GM21825 (cell line): ENCODE data around the gene RTL10.

Source experiments
- ATAC-seq: cut with Tn5 transposase; IDR thresholded peaks from one replicate; pipeline ENCODE4 v1.9.1; 2021; ENCODE audit warnings: mild to moderate bottlenecking, moderate library complexity; ENCODE audit not compliant: unreplicated experiment

The RTL10 gene

DNA sequence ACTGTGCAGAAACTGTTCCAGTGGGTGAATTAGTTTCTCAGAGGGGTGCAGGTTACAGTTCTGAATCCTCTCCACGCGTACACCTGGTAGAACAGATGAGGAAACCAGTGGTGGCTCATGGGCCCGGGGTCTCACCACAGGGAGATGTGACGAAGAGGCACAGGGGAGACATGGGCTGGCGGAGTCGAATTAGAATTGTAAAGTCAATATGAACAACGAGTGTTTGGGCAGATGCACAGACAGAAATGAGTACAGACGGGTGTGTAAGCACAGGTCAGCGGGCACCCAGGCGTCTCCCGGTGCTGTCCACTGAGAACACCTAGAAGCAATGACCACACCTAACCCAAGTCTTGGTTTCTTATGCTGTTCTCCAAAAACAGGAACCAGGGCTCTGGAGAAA is 41.8 kb downstream of the RTL10 start:
- ATAC-seq, result no peak

- no peak for ATAC-seq
These were observed 42.6 kb downstream of the RTL10 start for GRCh38 chr22:19811811-19812771.

- ATAC-seq, result no peak
These were observed 43.5 kb downstream of the RTL10 start for GRCh38 chr22:19811211-19811621.

DNA sequence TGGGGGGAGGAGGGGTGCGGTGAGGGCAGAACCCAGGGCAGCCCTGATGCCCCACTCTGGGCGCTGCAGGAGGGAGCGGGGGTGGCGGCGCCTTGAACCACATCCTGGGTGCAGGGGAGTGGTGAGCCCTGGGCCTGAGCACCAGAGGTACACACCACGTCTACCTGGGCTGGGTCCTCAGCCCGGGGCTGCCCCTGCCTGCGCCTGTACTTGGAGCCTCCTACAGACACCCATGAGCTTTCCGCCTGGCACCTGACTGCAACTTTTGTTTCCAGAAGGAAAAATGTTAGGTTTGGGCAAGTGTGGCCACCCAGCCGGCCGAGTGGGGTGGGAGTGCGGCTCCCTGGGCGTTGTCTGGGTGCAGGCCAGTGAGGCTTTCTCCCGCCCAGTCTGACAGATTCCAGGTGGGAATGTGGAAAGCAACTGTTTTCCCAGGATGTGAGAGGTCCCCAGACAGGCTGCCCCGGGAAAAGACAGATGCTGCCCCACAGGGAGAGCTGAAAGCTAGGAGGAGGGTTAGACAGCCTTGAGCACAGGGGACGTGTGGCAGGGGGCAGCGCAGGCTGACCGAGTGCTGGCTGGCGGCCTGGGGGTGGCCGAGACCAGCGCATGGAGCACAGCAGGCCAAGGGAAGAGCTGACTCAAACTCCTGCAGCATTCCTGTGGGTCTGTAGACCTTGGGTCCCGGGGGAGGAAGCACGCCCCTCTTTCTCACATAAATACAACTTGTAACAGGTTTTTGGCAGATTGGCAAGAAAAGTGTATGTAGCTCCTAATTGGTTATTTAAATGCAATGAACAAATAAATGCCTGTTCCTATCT is 44.1 kb downstream of the RTL10 start:
- no peak for ATAC-seq

GRCh38 chr22:19809741-19810140 is 44.9 kb downstream of the RTL10 start:
- ATAC-seq, result no peak

GRCh38 chr22:19808873-19809478 is 45.7 kb downstream of the RTL10 start:
- no peak for ATAC-seq

DNA sequence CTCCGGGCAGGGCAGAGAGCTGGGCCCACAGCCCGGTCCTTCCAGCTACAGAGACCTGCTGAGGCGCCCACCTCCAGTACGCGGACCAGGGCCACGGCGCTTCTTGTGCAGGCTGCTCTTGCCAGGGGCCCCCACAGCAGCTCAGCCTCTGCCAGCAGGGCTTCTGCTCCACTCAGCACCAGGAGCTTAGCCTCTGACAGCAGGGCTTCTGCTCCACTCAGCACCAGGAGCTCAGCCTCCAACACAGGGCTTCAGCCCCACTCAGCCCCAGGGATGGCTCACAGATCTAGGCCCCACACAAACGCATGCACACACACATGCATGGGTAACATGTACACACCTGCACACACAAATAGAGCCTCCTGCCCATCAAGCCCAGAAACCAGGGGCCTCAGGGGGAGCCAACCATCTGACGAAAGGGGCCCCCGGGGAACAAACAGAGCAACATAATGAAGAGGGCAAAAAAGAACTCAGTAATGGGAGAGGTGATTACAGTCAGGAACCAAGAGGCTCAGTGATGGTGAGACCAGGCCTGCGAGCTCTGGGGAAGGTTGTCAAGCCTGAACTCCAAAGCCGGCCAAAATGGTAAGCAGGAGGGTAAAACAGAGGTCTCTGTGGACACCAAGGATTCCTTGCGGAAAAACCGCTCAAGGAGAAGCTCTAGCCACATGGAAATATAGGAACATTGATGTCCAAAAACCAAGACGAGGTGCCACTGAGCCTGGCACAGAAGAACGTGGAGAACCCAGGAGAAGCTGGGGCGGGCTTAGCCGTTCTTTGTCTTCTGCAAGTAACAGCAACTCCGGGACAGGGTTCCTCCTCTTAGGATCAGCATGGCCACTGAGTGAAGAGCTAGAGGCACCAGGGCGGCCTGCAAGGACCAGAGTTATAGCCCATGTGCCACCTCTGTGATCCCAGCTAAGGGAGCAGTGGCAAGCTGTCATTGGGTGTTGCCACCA is 46.5 kb downstream of the RTL10 start:
- ATAC-seq, result no peak

DNA sequence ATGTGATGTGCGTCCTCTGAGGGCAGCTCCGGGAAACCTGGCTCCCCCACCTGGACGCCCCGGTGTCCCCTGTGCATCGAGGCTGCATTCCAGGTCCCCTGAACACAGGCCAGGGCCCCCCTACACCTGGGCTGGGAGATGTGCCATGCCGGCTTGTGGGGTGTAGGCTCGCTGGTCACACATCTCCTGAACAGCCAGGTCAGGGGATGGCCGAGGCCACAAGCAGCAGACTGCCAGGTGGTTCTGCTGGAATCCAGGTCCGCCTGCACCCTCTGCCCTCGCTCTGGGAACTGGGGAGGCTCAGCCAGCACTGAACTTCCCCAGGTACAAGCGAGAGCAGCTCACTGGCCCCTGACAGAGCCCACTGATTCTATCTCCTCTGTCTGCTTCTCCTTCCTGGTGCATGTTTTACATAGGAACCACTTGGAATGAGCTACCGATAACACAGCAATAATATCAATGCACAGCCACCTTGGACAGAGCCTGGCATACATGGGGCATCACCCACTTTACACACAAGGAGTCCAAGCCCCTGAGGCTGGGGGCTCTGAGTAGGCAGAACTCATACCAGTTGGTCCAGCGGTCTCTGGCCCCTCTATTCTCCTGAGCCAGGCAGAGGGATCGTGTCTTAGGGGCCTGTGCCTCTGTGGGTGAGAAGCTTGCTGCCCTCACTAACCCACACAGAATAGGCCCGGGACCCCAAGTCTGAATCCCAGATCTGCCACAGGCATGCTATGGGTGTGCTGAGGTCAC is 47.3 kb downstream of the RTL10 start:
- ATAC-seq, result no peak

DNA sequence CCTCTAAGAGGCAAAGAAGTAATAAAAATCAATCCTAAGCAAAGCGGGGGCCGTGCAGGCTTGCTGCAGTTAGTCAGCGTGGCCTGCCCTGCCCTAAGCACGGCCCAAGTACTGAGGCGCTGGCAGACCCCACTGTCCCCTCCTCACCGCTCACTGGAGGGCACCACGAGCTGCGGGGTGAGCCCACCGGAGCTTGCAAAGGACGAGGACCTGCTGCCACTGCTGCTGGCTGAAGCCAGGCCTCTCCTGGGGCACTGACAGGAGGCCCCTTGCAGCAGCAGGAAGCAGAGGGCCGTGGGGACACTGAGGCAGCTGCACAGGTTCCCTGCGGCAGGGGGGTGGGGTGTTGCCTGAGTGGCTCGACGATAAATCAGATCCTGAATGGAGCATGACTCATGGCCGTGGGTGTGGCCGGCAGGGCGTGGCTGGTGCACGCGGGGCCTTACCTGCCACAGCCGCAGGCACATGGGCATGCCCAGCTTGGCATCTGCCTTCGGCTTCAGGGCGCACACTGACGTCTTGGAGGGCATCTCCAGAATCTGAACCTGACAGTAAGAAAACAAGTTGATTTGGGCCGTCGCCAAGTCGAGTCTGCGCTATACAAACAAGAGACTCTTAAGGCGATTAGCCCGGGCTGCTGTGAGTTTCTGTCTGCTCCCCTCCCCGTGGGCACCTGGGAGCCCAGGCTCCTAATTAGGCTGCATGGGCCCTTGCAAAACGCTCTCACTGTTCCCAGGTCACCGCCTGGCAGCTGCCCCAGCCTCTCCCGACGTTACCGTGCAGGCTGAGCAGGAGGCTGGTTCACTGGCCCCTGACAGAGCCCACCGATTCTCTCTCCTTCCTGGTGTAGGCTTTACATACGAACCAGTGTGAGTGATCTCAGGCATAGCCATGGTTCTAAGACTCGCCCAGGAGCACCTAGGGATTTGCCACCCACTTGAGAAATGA is 48.2 kb downstream of the RTL10 start:
- ATAC-seq, result no peak

GRCh38 chr22:19805821-19806212 is 48.9 kb downstream of the RTL10 start:
- ATAC-seq, result no peak
